NCI-H226 (cell line): ENCODE results near the gene MISP3.
A peak's percentile ranks its signal among the peaks of the same experiment; 100 is the strongest.

ENCODE experiments used
- DNase-seq: peaks from one replicate; pipeline ENCODE4 v3.0.0-alpha.2; 2015

The MISP3 gene

DNA sequence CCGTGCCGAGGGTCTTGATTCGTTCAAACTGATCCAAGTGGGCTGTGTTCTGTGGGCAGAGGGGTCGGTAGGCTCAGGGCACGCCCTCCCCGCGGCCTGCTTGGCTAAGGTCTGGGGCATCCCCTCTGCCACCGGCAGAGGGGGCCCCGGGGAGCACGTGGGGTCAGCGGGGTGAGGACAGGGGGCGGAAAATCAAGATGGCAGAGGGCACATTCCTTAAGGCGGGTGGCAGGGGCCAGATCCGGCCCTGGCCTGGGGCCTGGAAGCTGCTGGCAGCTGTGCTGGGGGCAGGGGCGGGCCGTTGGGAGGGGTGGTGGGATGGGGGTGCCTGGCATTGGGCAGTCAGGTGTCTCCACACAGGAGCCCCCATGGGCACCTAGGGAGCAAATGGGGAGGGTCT, 34.3 kb downstream of the MISP3 start:
- no peak for DNase-seq

DNA sequence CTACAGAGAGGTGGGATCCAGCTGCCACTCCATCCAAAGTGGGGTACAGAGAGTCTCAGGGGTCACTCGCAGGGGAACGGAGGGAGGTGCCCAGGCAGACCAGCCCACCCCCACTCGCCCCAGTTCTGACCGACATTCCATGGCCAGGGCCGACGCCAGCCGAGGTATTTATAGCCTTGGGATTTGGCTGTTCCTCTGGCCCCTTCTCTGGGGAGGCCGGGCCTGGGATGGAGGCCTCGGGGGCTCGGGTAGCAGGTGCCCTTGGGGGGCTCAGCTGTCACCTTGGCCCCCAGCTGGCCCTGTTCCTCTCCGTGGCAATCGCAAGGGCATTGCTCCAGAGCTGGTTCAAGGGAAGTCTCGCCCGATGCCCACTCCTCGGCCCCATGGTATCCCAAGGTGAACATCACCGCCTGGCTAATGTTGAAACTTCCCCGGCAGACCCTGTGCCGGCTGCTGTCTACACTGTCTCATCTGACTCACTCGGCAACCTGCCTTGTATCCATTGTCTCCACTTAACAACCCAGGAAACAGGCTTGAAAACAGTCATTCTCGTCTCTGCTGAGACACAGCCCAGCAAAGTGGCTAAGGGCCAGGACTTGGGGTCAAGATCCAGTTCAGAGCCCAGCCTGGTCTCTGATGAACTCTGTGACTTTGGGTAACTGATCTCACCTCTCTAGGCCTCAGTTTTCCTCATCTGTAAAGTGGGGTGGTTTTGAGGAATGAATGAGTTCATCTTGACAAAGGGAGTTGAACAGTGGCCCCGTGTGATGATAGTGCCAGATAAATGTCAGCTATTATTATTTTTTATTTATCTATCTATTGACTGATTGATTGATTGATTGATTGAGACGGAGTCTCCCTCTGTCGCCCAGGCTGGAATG, 35.2 kb downstream of the MISP3 start:
- no peak for DNase-seq

DNA sequence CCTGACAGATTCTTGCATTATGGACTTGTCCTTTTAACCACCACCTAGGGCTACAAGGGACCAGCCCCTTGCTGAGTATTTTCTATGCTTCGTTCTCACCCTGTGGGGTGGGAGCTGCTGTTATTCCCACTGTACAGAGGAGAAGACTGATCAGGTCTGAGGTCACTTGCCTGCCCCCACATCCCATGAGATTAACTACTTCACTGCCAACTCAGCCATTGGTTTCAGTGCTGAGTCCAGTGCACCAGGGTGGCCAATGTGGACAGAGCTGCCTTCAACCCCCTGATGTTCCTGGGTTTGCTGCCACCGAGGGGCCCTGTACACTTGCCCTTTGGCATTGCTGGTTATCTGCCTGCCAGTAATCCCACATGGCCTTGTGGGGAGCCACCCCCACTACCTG, 38.1 kb downstream of the MISP3 start:
- no peak for DNase-seq

DNA sequence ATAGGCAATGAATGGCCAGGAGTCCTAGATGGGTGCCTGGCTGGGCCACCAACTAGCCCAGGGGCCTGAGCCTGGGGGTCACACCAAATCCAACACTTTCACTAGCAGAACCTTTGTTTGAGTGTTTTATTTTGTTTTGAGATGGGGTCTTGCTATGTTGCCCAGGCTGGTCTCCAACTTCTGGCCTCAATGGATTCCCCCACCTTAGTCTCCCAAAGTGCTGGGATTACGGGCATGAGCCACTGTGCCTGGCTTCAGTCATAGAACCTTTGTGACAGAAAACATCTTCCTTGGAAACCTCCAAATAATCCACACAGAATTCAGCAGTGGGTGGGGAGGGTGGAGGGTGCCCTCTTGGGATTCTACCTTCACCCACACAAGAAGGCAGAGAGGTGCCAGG, 38.9 kb downstream of the MISP3 start:
- DNase-seq: no peak

DNA sequence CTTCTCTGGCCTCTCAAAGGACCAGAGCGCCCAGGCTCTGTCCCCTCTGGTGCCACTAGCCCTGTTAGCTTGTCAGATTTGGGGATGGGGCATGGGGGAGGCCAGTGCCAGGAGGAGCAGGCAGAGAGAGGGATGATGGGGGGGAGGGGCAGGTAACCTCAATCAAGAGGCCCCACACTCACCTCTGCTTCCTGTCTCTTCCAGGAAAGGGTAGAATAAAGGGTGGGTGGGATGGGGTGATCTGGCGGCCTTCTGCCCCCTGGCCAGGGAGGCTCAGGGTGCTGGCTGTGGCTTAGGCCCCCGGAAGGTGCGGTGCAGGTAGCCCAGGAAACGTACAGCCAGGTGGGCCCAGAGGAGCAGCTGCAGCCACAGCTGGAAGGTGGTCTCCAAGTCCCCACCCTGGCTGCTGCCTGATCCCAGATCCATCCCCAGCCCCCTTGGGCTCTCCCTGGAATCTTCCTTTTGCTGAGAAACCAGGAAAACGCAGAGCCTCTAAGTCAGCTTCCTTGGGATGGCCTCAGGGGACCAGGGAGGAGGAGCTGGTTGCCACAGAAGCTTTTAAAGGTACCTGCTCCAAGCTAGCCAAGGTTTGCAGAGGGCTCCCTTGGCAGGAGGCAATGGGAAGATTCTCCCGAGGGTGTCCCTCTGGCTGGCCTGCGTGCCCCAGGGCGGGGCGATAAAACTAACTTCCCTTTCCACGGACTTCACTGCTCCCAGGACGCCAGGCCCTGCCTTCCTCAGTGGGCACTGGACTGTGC, 39.6 kb downstream of the MISP3 start:
- DNase-seq: no peak

DNA sequence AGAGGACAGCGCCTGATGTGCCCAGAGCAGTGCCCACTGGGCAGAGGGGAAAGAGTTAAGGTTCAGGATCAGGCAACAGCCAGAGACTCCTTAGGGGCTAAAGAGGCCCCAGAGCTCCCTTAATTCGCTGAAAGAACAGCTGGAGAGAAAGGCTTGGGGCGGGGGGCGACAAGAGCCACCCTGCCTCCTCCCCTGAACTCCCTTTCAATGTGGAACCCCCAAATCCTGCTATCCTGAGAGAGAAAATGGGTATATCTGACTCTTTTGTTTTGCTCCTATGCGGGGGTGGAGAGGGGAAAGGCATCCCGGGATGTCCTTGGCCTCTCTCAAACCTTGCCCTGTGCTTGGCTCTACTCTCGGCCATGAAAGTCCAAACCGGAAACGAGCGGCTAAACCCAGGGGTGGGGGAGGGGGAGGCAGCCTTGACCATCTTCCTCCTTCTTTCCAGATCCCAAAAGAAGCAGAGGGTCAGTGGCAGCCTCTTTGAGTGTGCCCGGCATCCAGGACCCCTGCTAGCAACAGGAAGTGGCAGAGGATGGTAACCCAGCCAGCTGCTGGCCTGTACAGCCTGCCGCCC, 40.3 kb downstream of the MISP3 start:
- DNase-seq: no peak

DNA sequence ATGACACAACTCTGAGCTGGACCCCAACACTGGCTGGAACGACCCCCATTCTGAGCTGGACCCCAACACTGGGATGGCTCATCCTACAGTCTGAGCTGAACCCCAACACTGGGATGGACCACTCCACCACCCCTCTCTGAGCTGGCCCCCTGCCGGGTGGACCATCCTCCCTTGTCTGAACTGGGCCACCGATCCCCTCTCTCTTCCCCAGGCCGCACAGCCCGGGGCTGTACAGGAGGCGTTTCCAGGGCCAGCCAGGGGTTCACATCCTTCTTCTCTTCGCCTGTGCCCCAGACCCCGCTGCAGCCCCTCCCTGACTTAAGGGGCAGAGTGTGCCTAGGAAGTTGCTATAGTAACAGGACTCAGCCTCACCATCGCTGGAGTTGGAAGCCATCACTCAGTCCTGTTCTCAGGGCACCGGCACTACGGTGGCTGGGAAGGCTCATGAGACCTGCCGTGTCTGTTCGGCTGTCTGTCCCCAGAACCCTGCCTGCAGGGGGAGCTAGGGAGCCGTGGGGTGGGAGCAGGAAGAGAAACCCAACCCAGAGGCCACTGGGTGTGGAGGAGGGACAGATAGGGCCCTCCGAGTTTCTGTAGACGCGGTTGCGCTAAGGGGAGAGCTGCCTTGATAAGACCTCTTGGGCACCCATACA, 41.3 kb downstream of the MISP3 start:
- no peak for DNase-seq

DNA sequence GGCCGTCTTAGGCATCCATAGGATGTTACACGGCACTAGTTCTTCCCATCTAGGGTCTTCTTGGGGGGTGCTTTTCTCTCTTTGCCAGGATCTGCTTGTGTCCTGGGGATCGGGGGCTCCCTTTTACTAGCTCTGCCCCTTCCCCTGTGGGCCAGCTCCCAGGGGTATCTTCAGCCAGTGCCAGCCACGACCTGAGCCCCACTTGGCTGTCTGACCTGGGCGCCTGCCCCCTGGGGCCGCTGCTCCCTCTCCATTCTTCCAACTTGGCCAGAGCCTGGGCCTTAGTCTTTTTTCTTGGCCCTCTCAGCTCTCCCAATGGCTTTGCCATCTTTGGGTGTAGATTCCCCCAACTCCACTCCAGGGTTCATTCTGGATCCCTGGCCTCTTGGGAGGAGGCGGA, 41.9 kb downstream of the MISP3 start:
- DNase-seq: no peak

DNA sequence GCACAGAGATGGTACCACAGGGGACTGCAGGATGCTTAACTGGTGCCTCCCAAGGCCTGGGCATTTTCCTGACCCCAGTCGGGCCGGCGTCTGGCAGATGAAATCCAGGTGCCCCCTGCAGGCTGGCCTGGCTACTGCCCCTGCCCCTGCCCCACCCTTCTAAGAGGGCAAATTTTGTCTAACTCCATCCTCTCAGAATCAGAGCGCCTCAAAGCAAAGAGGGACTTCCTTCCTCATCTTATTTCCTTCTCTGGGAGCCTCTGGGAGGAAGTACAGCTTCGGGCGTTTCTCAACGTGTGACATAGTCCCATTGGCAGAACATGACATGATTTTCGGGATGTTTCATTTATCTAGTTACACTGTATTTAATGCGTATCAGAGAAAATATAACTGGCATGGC, 42.3 kb downstream of the MISP3 start:
- DNase-seq: peak; percentile 17

DNA sequence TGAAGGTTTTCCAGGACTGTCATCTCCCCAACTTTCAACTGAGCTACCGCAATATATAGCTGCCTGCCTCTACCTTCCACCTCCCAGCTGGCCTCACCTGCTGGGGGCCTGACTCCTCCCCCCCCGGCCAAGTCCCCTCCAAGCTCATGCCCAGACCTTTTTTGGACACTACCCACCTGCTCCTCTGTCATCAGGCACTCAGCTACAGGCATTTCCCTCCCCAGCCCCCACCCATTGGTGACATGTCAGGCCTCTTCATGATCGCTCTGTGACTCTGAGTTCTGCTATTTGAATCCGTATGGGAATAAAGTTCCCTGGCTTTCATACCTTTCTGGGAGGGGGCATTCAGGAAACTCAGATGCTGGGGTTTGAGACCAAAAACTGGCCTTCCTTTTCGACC, 43.2 kb downstream of the MISP3 start:
- DNase-seq: no peak

DNA sequence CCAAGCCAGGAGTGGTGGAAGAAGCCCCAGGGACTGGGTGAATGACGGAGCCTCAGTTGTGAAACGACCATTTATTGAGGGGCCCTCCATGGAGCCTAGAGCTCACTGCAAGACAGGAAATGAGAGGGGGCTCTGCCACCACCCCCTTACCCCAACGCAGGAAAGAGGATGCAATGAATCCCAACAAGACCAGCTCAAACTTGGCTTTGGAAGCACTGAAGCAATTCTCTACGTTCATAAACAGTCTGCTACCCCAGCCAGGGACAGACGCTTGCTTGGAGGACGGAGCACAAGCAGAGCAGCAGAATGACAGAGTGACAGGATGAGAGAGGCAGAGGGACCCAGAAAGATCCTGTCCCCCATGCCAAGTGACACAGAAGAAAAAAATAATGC, 43.9 kb downstream of the MISP3 start:
- no peak for DNase-seq

DNA sequence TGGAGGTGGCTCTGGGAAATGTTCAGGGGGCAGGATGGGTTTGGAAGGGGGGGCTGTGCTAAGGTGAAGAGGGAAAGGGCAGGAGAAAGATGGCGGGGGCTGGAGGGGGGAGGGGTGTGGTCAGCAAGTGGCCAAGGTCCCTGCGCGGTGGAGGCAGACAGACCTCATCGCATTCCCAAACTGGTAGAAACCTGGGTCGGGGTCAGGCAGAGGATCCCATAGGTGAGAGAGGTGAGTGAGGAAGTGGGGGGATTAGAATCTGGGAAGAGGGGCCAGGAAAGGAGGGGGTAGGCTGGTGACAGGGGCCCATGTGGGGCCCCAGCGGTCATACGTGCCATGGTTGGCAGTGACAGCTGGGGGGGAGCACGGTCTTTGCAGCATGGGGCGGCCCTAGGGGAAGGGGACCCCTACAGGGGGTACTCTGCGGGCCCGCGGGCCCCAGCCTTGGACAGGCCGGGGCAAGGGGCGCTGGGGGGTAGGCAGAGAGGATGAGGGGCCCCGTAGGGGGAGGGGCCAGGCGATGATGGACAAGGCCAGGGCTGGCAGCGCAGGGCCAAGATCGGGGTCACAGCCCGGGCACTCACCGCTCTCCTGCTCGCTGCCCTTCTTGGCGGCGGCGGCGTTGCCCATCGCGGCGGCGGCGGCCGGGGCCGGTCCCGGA, 44.5 kb downstream of the MISP3 start:
- DNase-seq: no peak

DNA sequence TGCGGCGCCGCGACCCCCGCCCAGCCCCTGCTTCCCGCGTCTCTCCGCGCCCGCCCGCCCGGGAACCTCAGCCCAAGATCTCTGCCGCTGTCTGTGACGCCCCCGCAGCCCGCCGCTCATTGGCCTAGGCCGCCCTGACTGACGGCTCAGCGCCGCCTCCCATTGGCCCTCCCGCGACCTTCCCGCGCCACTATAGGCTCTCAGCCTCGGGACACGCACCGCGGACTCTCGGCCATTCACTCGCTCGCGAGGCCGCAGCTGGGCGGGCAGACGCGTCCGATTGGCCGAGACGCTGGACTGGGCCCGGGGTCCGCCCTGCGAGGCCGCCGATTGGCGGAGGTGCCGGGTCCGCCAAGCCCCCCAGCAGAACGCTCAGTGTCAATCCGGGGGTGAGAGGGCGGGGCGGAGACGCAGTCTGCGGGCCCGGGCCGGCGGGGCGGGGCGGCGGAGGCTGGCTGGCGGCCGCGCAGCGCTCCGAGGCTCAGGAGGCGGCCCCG, 45.1 kb downstream of the MISP3 start, which contains the start of gene PRKACA:
TSS of gene PRKACA (minus strand) at position 95 of the 497 bp plus-strand sequence. CDS start 215 bp downstream, outside the sequence.
- DNase-seq: peak; percentile 100

DNA sequence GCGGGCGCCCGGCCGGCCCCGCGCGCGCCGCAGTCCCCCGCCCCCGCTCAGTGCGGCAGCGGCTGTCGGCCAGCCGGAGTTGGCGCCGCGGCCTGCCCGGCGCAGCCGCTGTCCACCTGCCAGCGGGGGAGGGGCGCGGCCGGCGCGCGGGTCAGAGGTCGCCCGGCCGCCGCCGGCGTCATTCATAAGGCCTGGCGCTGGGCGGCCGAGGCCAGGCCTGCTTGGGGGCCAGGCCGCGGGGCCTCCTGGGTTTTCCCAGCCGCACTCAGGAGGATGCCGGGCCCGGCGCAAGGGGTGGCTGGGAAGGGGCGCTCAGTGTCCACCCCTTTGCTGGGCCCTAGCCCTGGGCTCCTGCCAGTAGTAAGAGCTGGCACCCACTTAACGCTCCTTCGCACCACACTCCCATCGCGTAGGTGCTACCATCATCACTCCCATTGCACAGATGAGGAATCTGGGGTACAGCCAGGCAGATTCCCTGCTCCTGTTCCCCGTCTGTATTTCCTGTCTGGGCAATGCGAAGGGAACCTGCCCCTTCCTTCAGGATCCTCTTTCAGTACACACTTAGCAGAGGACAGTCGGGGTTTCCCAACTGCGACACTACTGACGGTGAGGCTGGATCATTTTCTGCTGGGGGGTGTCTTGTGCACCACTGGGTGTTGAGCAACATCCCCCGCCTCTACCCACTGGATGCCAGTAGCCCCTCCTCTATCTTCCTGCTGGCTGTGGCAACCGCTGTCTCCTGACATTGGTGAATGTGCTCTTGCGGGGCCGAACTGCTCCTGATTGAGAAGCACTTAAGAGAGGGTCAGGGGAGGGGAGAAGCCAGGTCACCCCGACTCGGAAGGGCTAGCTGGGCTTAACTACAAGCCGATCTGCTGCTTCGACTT, 45.8 kb downstream of the MISP3 start:
- peak; percentile 45 for DNase-seq

DNA sequence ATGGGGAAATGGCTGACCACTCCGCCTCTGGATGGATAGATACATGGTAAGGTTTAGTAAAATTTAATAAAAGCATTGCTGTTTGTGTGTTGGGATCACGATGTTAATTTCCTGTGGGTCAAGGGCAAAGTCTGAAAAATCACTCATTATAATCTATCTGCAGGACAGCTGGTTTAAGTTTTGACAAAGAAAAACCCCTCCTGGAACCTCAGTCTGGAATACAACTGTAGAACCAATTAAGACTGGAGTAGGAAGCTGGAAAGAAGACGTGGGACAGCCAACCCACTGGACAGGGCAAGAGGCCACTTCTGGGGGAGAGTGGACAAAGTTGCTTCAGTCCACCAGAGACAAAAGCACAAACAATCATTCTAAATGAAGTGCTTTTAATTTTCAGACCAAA, 46.6 kb downstream of the MISP3 start:
- no peak for DNase-seq

DNA sequence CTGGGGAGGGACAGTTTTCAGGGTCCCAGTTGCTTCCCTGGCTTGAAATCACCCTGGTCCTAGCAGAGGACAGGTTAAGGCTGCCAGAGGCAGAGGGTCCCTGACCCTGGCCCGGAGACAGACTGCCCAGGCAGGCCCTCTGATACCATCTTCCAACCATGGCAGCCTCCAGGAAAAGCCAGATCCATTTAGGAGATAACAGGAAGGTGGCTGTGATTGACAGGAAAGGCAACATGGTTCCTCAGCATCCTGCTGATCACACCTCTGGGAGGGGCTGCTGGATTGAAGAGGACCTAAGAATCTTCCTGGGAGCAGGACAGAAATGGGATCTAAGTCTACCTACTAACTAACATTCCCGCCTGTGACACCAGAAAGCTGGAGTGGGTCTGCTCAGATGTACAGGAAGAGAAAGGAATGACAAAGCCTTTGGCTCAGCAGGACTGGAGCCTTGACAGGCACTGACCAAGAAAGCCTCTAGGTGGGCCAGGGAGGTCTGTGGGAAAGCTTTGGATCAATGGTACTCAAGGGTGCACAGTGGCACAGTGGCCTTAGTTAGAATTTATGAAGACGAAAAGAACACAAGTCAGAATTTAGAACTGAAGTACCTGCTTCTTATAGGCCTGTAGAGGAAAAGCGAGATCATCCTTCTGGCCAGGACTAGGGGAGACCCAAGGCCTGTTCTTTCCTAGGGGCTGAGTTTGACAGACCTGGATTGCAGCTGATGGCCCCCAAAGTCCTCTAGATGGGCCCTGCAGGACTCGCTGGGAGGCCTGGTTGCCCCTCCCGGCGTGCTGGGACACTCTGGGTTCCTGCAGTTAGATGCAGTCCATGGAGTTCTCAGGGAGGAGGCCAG, 47.3 kb downstream of the MISP3 start:
- DNase-seq: no peak

DNA sequence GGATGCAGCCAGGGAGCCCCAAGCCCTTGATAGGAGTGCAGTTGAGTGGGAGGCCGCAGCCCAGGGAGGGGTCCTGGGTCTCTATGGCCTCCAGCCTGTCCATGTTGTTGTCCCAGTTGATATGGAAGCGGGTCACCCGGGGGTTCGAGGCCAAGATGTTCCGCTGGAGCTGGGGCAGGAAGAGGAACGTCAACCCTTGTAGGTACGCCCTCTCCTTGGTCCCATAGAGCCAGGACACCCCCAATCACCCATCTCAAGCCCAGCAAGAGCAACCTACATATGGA, 47.9 kb downstream of the MISP3 start:
- DNase-seq: no peak

DNA sequence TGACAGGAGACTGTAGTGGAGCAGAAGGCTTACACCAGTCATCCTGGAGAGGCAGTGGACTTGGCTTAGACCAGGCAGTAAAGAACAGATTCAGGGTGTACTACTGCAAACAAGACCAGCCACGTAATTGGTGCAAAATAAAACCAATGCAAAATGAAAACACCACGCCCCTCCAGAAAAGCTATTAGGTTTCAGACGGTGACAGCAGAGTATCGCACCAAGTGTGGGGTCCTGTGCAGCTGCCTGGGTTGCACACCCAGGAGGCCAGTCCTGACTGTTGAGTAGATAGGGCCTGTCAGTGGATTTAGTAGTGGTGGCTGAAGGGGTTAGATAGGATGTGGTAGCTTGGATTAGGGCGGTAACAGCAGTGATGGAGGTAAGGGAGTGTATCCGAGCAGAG, 50.3 kb downstream of the MISP3 start:
- DNase-seq: no peak
